Neural cell (in vitro differentiated cells): ENCODE measurements around the gene LAMA5. TPM values are rescaled to one million over a fixed set of nuclear protein-coding genes. Genes with fewer than 3 reads are reported as not detected.

Source experiments
- H2AFZ ChIP-seq: fragments of 200-600, 300-800 bp; sonication (generic), shearing (Covaris generic); 2 replicates; pipeline ENCODE4 v1.6.0; 2014; ENCODE audit warnings: low read depth, mild to moderate bottlenecking, antibody characterized with exemption, low read length, moderate library complexity
- H3F3A ChIP-seq: fragments of 200-600 bp; shearing (Covaris generic); 2 replicates; pipeline ENCODE4 v1.6.1; 2016; ENCODE audit warnings: mild to moderate bottlenecking, moderate library complexity, mixed read lengths, antibody characterized with exemption, low read length; ENCODE audit not compliant: insufficient read depth, poor library complexity, severe bottlenecking
- H3K27ac ChIP-seq: fragments of 200-600, 300-800 bp; sonication (generic), shearing (Covaris generic); 2 replicates; pipeline ENCODE4 v1.5.1; 2014; ENCODE audit warnings: mild to moderate bottlenecking, low read length, moderate library complexity
- H3K27me3 ChIP-seq: fragments of 300-800, 200-600 bp; sonication (generic), shearing (Covaris generic); 2 replicates; pipeline ENCODE4 v1.6.0; 2014; ENCODE audit warnings: mild to moderate bottlenecking, low read depth, low read length, moderate library complexity; ENCODE audit not compliant: insufficient read depth
- H3K36me3 ChIP-seq: fragments of 300-800, 200-600 bp; sonication (generic), shearing (Covaris generic); 2 replicates; pipeline ENCODE4 v1.5.1; 2014; ENCODE audit warnings: mild to moderate bottlenecking, antibody characterized with exemption, low read length, moderate library complexity; ENCODE audit not compliant: insufficient read depth
- H3K4me2 ChIP-seq: fragments of 300-800, 200-600 bp; sonication (generic), shearing (Covaris generic); 2 replicates; pipeline ENCODE4 v1.6.0; 2014; ENCODE audit warnings: mild to moderate bottlenecking, low read length
- H3K4me3 ChIP-seq: fragments of 300-800, 200-600 bp; sonication (generic), shearing (Covaris generic); 2 replicates; pipeline ENCODE4 v1.5.1; 2014; ENCODE audit warnings: mild to moderate bottlenecking, low read length, moderate library complexity
- H3K79me2 ChIP-seq: fragments of 200-600 bp; shearing (Covaris generic); replicated peaks from 2 replicates; pipeline ENCODE4 v1.6.0; 2014; ENCODE audit warnings: mild to moderate bottlenecking, low read length, moderate library complexity; ENCODE audit not compliant: insufficient read depth
- H3K9ac ChIP-seq: fragments of 300-800, 200-600 bp; sonication (generic), shearing (Covaris generic); 2 replicates; pipeline ENCODE4 v1.6.1; 2016; ENCODE audit warnings: mild to moderate bottlenecking, low read length, mixed read lengths
- H3K9me2 ChIP-seq: fragments of 200-600 bp; shearing (Covaris generic); 2 replicates; pipeline ENCODE4 v1.6.1; 2016; ENCODE audit warnings: mild to moderate bottlenecking, low read length, mixed read lengths; ENCODE audit not compliant: insufficient read depth
- H3K9me3 ChIP-seq: fragments of 200-600, 300-800 bp; sonication (generic), shearing (Covaris generic); 2 replicates; pipeline ENCODE4 v1.6.1; 2016; ENCODE audit warnings: mild to moderate bottlenecking, mixed run types, low read length, moderate library complexity, mixed read lengths
- H4K20me1 ChIP-seq: fragments of 200-600 bp; shearing (Covaris generic); 2 replicates; pipeline ENCODE4 v1.6.1; 2016; ENCODE audit warnings: mild to moderate bottlenecking, mixed run types; ENCODE audit not compliant: insufficient read depth
- CTCF ChIP-seq: fragments of 450-650 bp; IDR thresholded peaks from 2 replicates; pipeline ENCODE4 v1.5.1; 2014; ENCODE audit warnings: antibody characterized with exemption, mild to moderate bottlenecking, moderate library complexity; ENCODE audit not compliant: poor library complexity, severe bottlenecking
- EP300 ChIP-seq: fragments of 450-650 bp; conservative IDR thresholded peaks from 2 replicates; pipeline ENCODE4 v1.6.1; 2014; ENCODE audit warnings: antibody characterized with exemption, mild to moderate bottlenecking, moderate library complexity; ENCODE audit not compliant: poor library complexity, severe bottlenecking
- EZH2 ChIP-seq: fragments of 200-600, 300-800 bp; shearing (Covaris generic), sonication (generic); IDR thresholded peaks from 2 replicates; pipeline ENCODE4 v1.6.1; 2014; ENCODE audit warnings: antibody characterized with exemption, low read length, borderline replicate concordance, mild to moderate bottlenecking; ENCODE audit not compliant: insufficient read depth, poor library complexity, severe bottlenecking
- MXI1 ChIP-seq: fragments of 450-650 bp; conservative IDR thresholded peaks from 2 replicates; pipeline ENCODE4 v1.6.1; 2014; ENCODE audit warnings: antibody characterized with exemption, mild to moderate bottlenecking; ENCODE audit not compliant: poor library complexity, severe bottlenecking
- POLR2AphosphoS5 ChIP-seq: IDR thresholded peaks from 2 replicates; pipeline ENCODE4 v1.6.1; 2012
- RAD21 ChIP-seq: fragments of 450-650 bp; conservative IDR thresholded peaks from 2 replicates; pipeline ENCODE4 v1.6.1; 2014; ENCODE audit warnings: antibody characterized with exemption, mild to moderate bottlenecking, moderate library complexity
- REST ChIP-seq: IDR thresholded peaks from 2 replicates; pipeline ENCODE4 v1.6.1; 2012; ENCODE audit warnings: borderline replicate concordance
- SMC3 ChIP-seq: fragments of 450-650 bp; conservative IDR thresholded peaks from 2 replicates; pipeline ENCODE4 v1.6.1; 2014; ENCODE audit warnings: antibody characterized with exemption, mild to moderate bottlenecking, moderate library complexity; ENCODE audit not compliant: poor library complexity
- TAF1 ChIP-seq: IDR thresholded peaks from 2 replicates; pipeline ENCODE4 v1.6.1; 2012; ENCODE audit warnings: low read depth
- polyA plus RNA-seq: library from polyadenylated mRNA; depleted of rRNA; stranded (reverse); fragments of >200 nt; gene quantifications from 2 replicates; pipeline ENCODE4 v1.2.3, GENCODE V29; 2014

Gene LAMA5
- polyA plus RNA-seq, 1 donor from 2014 or later, result 27.2 TPM

GRCh38 chr20:62390317-62391164 lies 23.4 kb upstream of the LAMA5 start:
- Histone ChIP-seq H3K9ac (no peak overlapping the region), H3K79me2 (peaks cover 25% of the 10 kb centered on the region), H3K4me2 (no peak overlapping the region), H3K9me2 (no peaks in the 10 kb centered on the region), H3K4me3 (no peak overlapping the region), H3K9me3 (no peaks in the 10 kb centered on the region), H2AFZ (no peak overlapping the region), H3K36me3 (no peaks in the 10 kb centered on the region), H3K27ac (no peak overlapping the region), H3K27me3 (no peaks in the 10 kb centered on the region), H3F3A (no peaks in the 10 kb centered on the region), H4K20me1 (no peaks in the 10 kb centered on the region)
- no peak for TF ChIP-seq SMC3
- no peak for TF ChIP-seq TAF1
- TF ChIP-seq REST, result no peak
- no peak for TF ChIP-seq RAD21
- no peak for TF ChIP-seq POLR2AphosphoS5
- TF ChIP-seq EZH2, result no peak
- TF ChIP-seq EP300, result no peak
- no peak for TF ChIP-seq MXI1
- no peak for TF ChIP-seq CTCF

GRCh38 chr20:62389601-62390087 lies 22.5 kb upstream of the LAMA5 start:
- no peak for TF ChIP-seq RAD21
- no peak for TF ChIP-seq REST
- TF ChIP-seq CTCF, result no peak
- TF ChIP-seq EZH2, result no peak
- TF ChIP-seq MXI1, result no peak
- TF ChIP-seq TAF1, result no peak
- no peak for TF ChIP-seq SMC3
- TF ChIP-seq EP300, result no peak
- no peak for TF ChIP-seq POLR2AphosphoS5
- H4K20me1 ChIP-seq, result no peaks in the 10 kb centered on the region

More at GRCh38 chr20:62389601-62390087, 22.5 kb upstream of the LAMA5 start:
- Histone ChIP-seq H3K9me2 (no peaks in the 10 kb centered on the region), H3K27ac (no peak overlapping the region), H3K9me3 (no peaks in the 10 kb centered on the region), H3K79me2 (peaks cover 31% of the 10 kb centered on the region), H3K4me2 (no peak overlapping the region), H3K9ac (no peak overlapping the region), H3K36me3 (no peaks in the 10 kb centered on the region), H3F3A (no peaks in the 10 kb centered on the region), H3K4me3 (no peak overlapping the region), H2AFZ (no peak overlapping the region), H3K27me3 (no peaks in the 10 kb centered on the region)
